Psoas muscle (tissue), 8 donors: ENCODE measurements around the gene MRPS26. TPM values are rescaled to one million over a fixed set of nuclear protein-coding genes. Genes with fewer than 3 reads are reported as not detected.
A peak's percentile ranks its signal among the peaks of the same experiment; 100 is the strongest.
"Not testable (repeated sequence)": the region's sequence is repeated elsewhere in the genome, so short reads cannot be mapped to it uniquely, and the experiment has no call there.

Source experiments
- ATAC-seq, 4 donors: fragments of 200-7000 bp; cut with Tn5 transposase; one replicate each; pipeline ENCODE4 v1.9.1; 2020; ENCODE audit warnings: moderate library complexity in 3 of 4, mild to moderate bottlenecking in 2 of 4
- DNase-seq, 2 donors: peaks; one replicate each; pipeline ENCODE4 v3.0.0-alpha.2; 2020
- H3K27ac ChIP-seq: fragments of 200-600 bp; one replicate; pipeline ENCODE4 v1.8.0; 2022
- H3K27me3 ChIP-seq, 3 donors: fragments of 200-600 bp in 1 of 3; one replicate each; pipeline versions ENCODE4 v1.6.1 to v1.8.0; 2013 to 2022; ENCODE audit warnings: low read length in 2 of 3, mild to moderate bottlenecking in 2 of 3, moderate library complexity in 1 of 3; ENCODE audit not compliant: insufficient read depth in 3 of 3
- H3K36me3 ChIP-seq, 2 donors: fragments of 200-600 bp in 1 of 2; one replicate each; pipeline versions ENCODE4 v1.6.1 to v1.8.0; 2013 to 2022; ENCODE audit warnings: low read depth in 1 of 2, mild to moderate bottlenecking in 1 of 2, moderate library complexity in 1 of 2; ENCODE audit not compliant: insufficient read depth in 1 of 2
- H3K4me1 ChIP-seq: fragments of 200-600 bp; one replicate; pipeline ENCODE4 v1.8.0; 2022
- H3K4me3 ChIP-seq: fragments of 200-600 bp; one replicate; pipeline ENCODE4 v1.8.0; 2022; ENCODE audit warnings: mild to moderate bottlenecking
- H3K9me3 ChIP-seq: fragments of 200-600 bp; one replicate; pipeline ENCODE4 v1.8.0; 2022
- CTCF ChIP-seq: fragments of 200-600 bp; IDR thresholded peaks from one replicate; pipeline ENCODE4 v1.8.0; 2022; ENCODE audit warnings: antibody characterized with exemption
- WGBS, 3 donors: extraction: QIAGEN DNeasy Blood & Tissue Kit; methylation state at CpG; one replicate each; pipeline versions ENCODE4 v1.1.6 to v1.1.7; 2013; 5-methylcytosine and 5-hydroxymethylcytosine counted together
- intact Hi-C, 2 donors: fragments of 100-400 bp; cut with DNase I; formaldehyde crosslinking; loops; one replicate each; pipeline versions ENCODE4 v1.11.0 to v1.14.2; 2022
- polyA plus RNA-seq, 3 donors: library from polyadenylated mRNA; stranded (reverse); fragments of 200-250 nt; gene quantifications; one replicate each; pipeline ENCODE4 v1.2.3, GENCODE V29; 2013
- total RNA-seq, 4 donors: library from RNA; stranded (reverse); fragmentation: NEBNext Ultra II Directional in 2 of 4; extraction: Animal tissue kit (Norgen Biotek cat#: 25700) in 2 of 4; gene quantifications; one replicate each; pipeline versions ENCODE4 v1.2.1 to v1.2.4, GENCODE V29; 2021 to 2023
- donor health status: healthy with polysubstance abuse.
- donor health status: DM: no; HTN: no; CAD: no; lungs with moderate emphysema.
- donor health status: Bipolar disorder and iron deficiency.
- donor health status: healthy.
- donor health status: DM: yes; HTN: yes; CAD: no.
- donor health status: DM: no; HTN: no; CAD: no.
- donor health status: DM: no; HTN: no; CAD: no.
- donor health status: DM: yes; HTN: yes; CAD: no.

The MRPS26 gene
- total and polyA plus RNA-seq, 7 donors = 42.8 to 150 (median 49.0) TPM

DNA sequence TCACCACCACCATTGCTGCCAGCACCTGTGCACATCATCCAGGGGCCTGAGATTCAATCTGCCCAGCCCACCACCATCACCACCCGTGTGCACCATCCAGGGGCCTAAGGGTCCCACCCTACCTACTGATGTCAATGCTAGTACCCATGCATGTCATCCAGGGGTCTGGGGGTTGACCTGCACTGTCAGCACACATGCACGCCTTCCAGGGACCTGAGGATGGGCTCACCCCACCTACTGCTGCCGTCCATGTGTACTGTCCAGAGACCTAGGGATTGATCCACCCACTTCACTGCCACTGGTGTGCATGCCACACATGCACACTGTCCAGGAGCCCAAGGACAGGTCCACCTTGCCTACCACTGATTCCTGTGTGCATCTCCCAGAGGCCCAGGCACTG, 13.6 kb downstream of the MRPS26 start:
- H3K4me3 ChIP-seq = no peak overlapping the region
- H3K36me3 ChIP-seq = no peaks in the 10 kb centered on the region
- no peaks in the 10 kb centered on the region for H3K4me1 ChIP-seq
- no peaks in the 10 kb centered on the region for H3K9me3 ChIP-seq
- no peak for TF ChIP-seq CTCF
- H3K27ac ChIP-seq = no peak overlapping the region
- no peaks in the 10 kb centered on the region for H3K27me3 ChIP-seq
- DNase-seq (no peak), ATAC-seq (no peak)
- intact Hi-C loops = no loop called here
- WGBS, 3 donors = 85 to 98% (median 87%) methylated on average over 3 of the region's 3 CpGs

DNA sequence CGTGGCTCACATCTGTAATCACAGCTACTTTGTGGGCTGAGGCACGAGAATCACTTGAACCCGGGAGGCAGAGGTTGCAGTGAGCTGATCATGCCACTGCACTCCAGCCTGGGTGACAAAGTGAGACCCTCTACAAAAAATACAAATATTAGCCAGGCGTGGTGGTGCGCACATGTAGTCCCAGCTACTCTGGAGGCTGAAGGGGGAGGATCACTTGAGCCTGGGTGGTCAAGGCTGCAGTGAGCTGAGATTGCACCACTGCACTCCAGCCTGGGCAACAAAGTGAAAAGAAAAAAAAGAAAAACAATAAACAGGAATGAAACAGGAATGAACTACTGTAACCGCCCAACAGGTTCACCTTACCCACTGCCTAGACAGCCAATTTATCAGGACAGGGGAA, 18.3 kb downstream of the MRPS26 start:
- H3K27ac ChIP-seq, H3K27me3 ChIP-seq, H3K36me3 ChIP-seq, intact Hi-C loops, H3K9me3 ChIP-seq, H3K4me3 ChIP-seq, ATAC-seq, H3K4me1 ChIP-seq, DNase-seq: not testable (repeated sequence)
- WGBS, 3 donors = 77 to 86% (median 82%) methylated on average over 6 of the region's 6 CpGs

- intact Hi-C loops = loop anchor here in 1 of 2 donors (5.0 kb wide), 1 partner anchor 45 kb away; no protein-coding TSS in a partner anchor
- peaks cover 0 to 13% (median 6%) of the 10 kb centered on the region in 3 donors for H3K27me3 ChIP-seq
- H3K9me3 ChIP-seq = no peaks in the 10 kb centered on the region
- peaks cover 2% of the 10 kb centered on the region for H3K4me1 ChIP-seq
- ATAC-seq = no peak
- H3K4me3 ChIP-seq = no peak overlapping the region
- H3K27ac ChIP-seq = no peak overlapping the region
- TF ChIP-seq CTCF = no peak
- H3K36me3 ChIP-seq = no peaks in the 10 kb centered on the region
- no peak for DNase-seq
- 75 to 80% (median 76%) methylated on average over 23 of the region's 23 CpGs for WGBS, 3 donors
Measured at GRCh38 chr20:3067139-3068014, 21.5 kb downstream of the MRPS26 start.

GRCh38 chr20:3068075-3068474, 22.2 kb downstream of the MRPS26 start:
- no peak for TF ChIP-seq CTCF
- ATAC-seq (no peak), DNase-seq (no peak)
- peaks cover 0 to 16% (median 6%) of the 10 kb centered on the region in 3 donors for H3K27me3 ChIP-seq
- H3K9me3 ChIP-seq = no peaks in the 10 kb centered on the region
- no peaks in the 10 kb centered on the region for H3K36me3 ChIP-seq
- intact Hi-C loops = loop anchor here in 1 of 2 donors (5.0 kb wide), 1 partner anchor 44 kb away; no protein-coding TSS in a partner anchor
- H3K27ac ChIP-seq = no peak overlapping the region
- no peak overlapping the region for H3K4me3 ChIP-seq
- peaks cover 2% of the 10 kb centered on the region for H3K4me1 ChIP-seq
- 47 to 56% (median 48%) methylated on average over 8 of the region's 8 CpGs for WGBS, 3 donors

DNA sequence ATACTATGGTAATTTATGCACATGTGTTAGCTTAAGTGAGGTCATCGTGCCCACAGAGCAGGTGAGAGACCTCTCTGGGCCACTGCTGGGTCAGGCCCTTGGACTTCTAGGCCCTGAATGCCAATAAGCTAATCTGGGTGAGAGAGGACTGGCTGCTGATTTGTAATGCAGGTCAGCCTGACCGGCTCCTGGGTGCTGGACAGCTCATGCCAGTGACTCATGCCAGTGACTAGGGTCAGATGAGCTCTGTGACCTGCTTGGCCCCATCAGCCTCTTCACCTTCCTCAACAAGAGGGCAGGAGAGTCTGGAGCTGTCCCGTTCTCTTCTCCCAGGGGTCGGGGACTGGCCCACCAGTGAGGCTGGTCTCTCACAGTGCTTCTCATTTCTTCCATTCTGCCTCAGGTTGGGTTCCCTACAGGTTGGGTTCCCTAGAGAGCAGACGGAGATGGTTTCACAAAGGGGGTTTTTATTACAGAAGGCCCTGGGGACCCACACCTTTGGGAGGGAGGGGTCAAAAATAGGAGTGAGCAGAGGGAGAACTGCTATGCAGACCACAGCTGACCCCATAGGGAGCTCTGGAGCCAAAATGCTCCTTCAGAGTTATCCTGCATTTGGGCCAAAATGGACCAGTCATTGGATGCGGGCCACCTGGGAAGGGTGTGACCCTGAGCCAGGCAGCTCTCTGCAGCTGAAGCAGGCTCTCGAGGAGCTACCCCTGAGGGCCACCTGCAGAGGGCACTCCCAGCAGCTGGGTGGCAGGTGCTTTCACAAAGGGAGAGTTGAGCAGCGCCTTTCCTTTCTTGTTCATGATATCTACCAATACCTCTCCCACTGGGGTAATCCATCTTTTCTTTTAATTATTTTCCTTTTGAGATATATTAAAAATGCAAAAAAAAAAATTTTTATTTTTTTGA, 23.4 kb downstream of the MRPS26 start:
- intact Hi-C loops = loop anchor here in 1 of 2 donors (5.0 kb wide), 1 partner anchor 43 kb away; no protein-coding TSS in a partner anchor
- ATAC-seq = peak; percentile 71 to 79 (median 76)
- H3K4me1 ChIP-seq = peaks cover 2% of the 10 kb centered on the region

More for the DNA sequence above, 23.4 kb downstream of the MRPS26 start:
- 63 to 80% (median 76%) methylated on average over 8 of the region's 8 CpGs for WGBS, 3 donors
- Histone ChIP-seq H3K27ac (no peak overlapping the region), H3K4me3 (no peak overlapping the region), H3K9me3 (no peaks in the 10 kb centered on the region), H3K36me3 (no peaks in the 10 kb centered on the region), H3K27me3 (peaks cover 0 to 16% (median 6%) of the 10 kb centered on the region in 3 donors)
- TF ChIP-seq CTCF = peak; percentile 43
- no peak for DNase-seq
